GM18520 (cell line): ENCODE data around the gene KSR2.
"Not testable (repeated sequence)": the region's sequence is repeated elsewhere in the genome, so short reads cannot be mapped to it uniquely, and the experiment has no call there.

Experiments
- ATAC-seq: cut with Tn5 transposase; IDR thresholded peaks from one replicate; pipeline ENCODE4 v1.9.1; 2021; ENCODE audit not compliant: unreplicated experiment

Gene KSR2

DNA sequence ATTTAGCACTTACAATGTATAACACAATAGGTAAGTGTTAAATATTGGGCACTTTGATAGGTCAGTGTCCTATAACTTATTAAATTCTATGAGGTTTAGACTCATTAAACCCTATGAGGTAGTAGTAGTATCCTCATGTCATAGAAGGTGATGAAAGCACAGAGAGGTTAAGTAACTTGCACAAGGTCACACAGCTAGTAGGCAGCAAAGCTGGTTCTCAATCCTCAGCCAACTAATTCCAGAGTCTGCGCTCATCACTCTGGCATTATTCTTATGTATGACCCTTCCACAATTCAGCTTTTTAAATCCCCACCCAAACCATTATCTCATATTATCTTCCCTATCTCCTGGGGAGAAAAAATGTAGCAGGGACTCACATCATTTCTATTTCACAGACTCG, 141.1 kb downstream of the KSR2 start:
- ATAC-seq: no peak

DNA sequence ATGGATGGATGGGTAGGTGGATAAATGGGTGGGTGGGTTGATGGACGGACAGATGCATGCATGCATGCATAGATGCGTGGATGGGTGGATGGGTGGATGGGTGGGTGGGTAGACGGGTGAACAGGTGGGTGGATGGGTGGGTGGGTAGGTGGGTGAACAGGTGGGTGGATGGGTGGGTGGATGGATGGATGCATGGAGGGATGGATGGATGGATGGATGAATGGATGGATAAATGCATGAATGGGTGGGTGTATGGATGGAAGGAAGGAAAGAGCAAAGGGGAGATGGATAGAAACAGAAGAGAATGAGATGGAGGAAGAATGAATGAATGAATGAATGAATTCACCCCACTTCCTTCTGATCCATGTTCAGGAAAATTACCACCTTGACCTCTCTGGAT, 143.0 kb downstream of the KSR2 start:
- ATAC-seq: no peak

DNA sequence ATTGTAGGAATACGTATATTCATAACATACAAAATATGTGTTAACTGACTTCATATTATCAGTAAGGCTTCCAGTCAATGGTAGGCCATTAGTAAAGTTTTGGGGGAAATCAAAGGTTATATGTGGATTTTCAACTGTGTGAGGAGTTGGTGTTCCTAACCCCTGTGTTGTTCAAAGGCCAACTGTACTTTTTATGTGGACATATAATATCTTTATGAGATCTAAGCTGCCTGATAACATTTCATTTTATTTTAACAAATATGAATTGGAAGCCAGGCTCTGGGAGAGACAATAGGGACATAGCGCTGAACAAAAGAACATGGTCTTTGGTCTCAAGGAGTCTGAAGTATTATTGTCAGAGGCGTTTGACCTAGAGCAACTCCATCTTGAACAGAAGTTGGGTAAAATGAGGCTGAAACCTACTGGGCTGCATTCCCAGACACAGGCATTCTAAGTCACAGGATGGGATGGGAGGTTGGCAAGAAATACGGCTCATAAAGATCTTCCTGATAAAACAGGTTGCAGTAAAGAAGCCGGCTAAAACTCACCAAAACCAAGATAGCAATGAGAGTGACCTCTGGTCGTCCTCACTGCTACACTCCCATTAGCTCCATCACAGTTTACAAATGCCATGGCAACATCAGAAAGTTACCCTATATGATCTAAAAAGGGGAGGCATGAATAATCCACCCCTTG, 147.2 kb downstream of the KSR2 start:
- ATAC-seq: no peak

DNA sequence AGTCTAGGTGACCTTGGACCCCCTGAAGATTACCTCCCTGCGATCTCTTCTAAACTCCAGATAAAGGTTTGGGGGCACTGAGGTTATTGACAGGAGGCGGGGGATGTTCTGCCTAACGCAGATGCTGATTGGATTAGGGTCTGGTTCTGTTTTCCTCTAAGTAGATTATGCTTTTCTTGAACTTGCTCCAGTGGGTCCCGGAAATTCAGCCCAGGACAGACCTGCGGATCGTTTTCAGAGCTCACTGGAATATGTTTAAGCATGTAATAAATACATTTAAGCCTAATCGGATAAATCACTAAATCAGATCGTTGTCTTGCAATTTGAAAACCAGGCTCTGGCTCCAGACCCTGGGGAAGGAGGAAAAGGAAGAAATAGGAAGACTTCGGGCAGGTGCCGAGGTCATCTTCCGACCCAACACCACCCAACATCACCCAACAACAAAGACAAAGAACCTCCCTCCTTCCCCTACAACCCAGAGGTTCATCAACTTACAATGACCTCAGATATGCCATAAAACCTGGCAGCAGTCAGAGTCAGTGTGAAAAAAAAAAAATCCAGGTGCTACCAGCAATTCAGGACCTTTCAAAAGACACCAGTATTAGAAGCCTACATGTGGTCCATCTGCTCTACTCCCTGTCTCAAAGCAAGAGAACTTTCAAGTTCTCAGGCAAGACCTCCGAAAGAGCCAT, 148.4 kb downstream of the KSR2 start:
- no peak for ATAC-seq

DNA sequence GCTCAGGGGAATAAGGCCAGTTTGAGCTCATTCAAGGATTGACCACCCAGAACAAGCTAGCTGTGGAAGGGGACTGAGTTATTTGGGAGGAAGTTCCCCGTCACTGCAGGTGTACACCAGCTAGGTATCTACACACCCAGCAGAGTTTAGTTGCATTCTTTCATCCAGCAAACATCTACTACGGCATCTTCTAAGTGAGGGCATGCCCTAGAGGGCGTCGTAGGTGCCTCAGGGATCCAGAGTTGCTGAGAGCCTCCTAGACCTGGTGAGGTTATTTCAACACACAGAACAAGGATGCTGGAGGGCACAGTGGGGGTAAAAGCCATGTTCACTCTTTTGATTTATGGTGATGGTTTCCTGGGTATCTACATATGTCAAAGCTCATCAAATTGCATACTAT, 149.6 kb downstream of the KSR2 start:
- no peak for ATAC-seq

DNA sequence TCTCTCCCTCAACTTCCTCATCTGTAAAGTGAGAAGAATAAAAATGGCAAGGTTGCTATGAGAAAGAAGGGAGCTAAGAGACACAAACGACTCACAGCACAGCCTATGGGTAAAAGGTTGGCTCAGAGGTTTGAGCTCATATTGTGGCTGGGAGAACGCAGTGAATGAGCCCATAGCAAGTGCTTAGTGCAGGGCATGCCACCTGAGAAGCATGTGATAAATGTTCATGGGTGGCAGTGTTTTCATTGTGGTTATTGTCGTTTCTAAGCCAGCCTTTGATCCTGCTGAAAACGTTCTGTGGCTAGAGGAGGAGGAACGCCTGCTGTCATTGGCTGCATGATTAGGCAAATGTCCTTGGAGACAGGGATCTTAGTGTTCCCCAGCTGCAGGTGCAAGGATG, 150.4 kb downstream of the KSR2 start:
- ATAC-seq: no peak

DNA sequence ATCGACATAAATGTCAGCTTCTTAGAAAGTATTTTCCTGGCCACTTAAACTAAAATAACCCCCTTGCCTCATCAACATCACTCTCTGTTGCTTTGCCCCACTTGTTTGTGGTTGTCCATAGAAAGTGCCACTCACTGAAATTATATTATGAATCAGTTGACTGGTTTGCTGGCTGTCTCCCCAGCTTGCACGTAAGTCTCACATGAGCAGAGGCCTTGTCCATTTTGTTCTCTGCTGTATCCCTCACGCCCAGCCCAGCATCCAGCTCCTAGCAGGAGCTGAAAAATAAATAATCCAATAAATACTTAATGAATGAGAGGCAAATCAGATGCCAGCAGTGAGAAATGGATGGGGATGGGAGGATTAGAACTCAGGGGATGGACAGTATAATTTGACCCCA, 159.3 kb downstream of the KSR2 start:
- ATAC-seq: no peak

DNA sequence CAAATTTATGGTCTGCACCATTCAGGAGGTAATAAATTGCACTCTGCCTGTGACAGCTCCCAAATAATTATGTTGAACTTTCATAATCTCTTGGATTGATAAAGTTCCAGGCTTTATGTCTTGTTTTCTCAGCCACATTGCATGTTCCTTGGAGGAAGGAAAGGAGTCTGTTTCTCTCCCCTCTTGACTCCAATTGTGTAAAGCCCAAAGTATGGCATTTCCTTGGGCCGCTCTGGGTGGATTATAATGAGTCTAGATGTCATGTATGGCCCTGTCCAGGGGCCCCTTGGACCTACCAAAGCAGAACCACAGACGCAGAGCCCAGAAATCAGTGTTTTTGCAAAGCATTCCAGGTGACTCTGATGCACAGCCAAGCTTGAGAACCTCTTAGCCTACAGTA, 160.8 kb downstream of the KSR2 start:
- ATAC-seq: no peak

DNA sequence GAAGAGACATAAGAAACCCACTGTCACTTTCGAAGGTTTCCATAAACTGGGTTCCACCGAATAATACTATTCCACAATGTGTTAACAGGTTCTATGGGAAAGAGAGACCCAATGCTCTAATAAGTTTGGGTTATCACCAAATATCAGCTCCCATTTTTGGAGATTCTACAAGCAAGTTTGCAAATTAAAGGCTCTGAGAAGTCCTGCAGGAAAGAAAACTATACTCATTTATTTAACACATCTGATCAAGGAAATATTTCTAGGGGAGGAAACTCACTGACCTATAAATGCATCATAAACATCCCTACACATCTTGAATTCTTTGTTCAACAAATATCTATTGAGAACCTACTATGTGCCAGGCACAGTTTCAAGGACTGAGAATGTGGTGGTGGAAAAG, 161.4 kb downstream of the KSR2 start:
- ATAC-seq: no peak

DNA sequence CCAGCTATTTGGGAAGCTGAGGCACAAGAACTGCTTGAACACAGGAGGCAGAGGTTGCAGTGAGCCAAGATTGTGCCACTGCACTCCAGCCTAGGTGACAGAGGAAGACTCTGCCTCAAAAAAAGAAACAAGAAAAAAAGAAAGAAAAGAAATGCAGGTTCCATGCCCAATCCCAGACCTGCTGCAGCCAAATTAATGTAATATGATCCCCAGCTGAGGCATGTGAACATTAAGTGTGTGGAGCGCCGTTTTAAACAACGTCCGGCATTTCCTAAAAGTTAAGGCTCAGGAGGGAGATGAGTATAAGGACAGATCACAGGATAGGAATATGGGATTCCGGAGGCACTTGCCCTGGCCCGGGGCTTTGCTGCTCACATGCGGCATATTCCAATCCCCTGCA, 162.9 kb downstream of the KSR2 start:
- no peak for ATAC-seq

DNA sequence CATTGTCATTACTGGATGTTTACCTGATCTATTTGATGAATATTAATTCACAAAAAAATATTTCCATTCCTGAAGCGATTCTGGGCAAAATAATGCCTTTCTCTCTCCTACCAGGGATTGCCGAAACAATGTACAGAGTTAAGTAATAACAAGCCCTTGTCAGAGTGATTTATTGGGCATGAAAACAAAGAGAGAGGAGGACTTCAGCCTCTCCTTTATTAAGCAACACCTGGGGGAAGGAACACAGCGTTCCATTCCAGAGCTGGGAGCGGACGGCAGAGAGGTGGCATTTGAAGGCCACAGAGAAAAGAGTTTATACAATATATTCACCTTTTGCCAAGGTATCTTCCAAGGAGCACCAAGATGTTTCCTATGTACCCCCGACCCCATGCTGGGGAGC, 165.8 kb downstream of the KSR2 start:
- no peak for ATAC-seq

DNA sequence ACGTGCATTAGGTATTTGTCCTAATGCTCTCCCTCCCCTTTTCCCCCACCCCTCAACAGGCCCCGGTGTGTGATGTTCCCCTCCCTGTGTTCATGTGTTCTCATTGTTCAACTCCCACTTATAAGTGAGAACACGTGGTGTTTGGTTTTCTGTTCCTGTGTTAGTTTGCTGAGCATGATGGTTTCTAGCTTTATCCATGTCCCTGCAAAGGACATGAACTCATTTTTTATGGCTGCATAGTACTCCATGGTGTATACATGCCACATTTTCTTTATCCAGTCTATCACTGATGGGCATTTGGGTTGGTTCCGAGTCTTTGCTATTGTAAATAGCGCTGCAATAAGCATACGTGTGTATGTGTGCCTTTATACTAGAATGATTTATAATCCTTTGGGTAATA, 168.1 kb downstream of the KSR2 start:
- ATAC-seq: not testable (repeated sequence)

DNA sequence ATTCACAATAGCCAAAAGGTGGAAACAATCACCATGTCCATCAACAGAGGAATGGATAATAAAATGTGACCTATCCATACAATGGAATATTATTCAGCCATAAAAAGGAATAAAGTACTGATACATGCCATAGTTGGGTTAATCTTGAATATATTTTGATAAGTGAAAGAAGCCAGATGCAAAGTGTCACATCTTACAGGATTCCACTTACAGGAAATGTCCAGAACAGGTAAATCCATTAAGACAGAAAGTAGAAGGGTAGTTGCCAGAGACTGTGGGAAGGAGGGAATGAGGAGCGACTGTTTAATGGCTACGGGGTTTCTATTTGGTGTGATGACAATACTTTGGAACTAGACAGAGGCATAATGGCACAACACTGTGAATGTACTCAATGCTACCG, 171.6 kb downstream of the KSR2 start:
- no peak for ATAC-seq

DNA sequence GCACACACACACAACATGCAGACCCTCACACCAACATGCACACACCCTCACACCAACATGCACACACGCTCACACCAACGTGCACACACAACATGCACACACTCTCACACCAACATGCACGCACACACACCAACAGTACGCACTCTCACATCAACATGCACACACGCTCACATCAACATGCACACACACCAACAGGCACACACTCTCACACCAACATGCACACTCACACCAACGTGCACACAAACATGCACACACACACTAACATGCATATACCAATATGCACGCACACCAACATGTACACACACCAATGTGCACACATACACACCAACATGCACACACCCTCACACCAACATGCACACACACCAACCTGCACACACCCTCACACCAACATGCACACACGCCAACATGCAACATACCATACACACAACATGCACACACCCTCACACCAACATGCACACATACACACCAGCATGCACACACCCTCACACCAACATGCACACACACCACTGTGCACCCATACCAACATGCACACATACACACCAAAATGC, 175.8 kb downstream of the KSR2 start:
- no peak for ATAC-seq

DNA sequence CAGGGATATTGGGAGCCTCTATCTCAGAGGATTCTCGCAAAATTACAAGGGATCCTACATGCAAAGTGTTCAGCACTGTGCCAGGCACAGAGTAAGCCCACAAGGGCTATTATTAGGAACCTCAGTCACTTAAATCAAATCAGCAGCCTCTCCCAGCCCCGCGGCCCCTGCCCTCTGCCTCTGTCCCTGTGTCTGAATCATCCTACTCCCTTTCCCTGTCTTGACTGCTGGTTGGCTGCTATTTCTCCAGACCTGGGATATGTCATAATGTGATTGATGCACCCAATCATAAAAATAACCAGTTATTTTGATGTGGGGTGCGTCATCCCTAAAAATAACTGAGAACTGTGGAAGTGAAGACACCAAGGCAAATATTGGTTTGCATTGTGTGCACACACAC, 176.3 kb downstream of the KSR2 start:
- ATAC-seq: no peak

DNA sequence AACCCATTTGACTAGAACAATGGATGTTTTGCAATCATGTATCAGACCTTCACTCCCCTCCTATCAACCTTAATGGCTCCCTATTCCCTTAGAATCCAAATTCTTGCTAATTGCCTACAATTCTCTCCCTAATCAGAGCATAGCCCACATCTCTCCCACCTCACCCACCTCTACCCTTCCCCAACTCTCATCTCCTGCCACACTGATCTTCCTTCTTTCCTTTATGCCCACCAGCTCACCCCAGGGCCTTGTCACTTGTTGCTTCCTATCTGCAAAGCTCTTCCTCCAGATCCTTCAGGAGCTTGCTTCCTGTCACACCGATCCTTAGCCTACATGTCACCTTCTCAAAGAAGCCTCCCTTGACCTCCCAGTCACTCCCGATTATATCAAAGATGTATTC, 177.8 kb downstream of the KSR2 start:
- no peak for ATAC-seq

DNA sequence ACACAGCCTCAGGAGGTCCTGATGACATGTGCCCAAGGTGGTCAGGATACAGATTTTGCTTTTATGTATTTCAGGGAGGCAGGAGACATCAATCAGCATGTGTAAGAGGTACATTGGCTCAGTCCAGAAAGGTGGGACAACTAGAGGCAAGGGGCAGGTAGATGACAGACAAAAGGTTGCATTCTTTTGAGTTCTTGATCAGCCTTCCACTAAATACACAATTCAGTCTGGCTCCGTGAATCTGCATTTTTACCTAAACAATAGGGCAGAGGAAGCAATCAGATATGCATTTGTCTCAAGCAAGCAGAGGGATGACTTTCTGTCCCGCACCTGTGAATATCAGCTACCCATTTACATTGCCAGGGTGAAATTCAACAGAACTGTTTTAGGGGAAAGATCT, 178.6 kb downstream of the KSR2 start:
- ATAC-seq: no peak

DNA sequence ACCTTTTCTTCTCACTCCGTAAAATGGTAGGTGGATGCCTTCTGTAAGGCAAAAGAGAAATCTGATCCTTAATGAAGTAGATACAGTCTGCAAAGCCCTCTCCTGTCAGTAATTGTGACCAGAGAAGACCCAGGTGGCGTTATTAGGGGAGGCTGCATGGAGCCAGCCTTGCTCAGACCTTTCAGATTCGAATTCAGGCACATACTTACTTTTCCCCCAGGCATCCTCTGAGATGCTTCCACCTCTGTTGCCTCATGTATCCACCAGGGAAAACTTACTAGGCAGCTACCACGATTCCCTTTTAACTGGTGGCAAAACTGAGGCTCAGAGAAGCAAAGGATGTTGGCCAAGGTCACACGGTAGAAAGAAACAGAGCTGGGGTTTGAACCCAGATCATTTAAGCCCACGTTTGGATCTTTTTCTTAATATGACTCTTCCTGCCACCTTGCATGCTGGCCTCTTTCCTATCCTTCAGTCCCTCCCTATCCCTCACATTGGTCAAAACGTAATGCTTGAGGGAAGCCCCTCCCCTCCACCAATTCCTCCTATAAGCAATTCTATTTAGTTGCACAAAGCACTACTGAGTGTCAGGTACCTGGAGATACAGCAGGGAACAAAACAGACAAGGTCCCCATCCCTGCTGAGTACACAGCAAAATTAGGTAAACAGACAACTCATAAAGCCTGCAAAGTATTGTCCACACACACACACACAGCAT, 179.4 kb downstream of the KSR2 start:
- no peak for ATAC-seq

DNA sequence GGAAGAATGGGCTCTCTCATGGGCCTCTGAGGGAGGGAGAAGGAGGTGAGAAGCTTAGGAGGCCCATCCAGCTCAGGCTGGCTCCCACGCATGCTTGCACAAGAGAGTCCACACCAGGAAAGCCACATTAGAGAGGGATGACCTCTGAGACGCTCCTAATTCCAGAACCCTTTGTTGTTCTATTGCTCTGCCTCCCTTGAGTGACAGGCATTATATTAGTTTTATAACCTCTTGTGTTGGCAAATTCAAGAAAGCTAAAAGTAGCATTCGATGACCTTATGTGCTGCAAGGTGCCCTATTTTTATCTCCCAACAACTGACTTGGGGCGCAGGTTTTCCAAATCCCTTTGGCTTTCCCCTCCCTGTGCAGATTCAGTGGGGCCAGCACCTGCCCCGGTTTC, 190.1 kb downstream of the KSR2 start:
- no peak for ATAC-seq

DNA sequence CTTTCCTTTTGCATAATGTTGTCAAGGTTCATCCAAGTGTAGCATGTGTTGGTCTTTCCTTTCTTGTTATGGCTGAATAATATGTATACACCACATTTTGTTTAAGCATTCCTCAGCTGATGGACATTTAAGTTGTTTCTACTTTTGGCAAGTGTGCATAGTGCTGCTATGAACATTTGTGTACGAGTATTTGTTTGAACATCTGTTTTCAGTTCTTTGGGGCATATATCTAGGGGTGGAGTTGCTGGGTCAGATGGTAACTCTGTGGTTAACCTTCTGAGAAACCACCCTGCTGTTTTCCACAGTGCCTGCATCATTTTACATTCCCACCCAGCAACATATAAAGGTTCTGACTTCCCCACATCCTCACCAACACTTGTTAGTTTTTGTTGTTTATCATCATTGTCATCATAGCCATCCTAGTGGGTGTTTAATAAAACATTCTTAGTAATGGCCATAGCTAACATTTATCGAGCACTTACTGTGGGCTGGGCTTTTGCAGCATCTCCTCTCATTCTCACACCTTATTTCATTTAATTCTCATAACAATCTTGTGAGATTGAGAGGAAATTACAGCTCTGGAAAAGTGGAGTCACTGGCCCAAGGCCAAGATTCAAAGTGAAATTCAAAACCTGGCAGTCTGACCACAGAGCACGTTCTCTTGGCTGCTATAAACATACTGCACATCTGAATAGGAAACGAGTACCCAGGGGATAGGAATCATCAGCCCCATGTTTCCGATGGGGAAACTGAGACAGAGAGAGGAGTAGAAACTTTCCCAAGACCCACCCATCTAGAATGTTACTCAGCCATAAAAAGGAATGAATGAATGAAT, 193.6 kb downstream of the KSR2 start:
- no peak for ATAC-seq

DNA sequence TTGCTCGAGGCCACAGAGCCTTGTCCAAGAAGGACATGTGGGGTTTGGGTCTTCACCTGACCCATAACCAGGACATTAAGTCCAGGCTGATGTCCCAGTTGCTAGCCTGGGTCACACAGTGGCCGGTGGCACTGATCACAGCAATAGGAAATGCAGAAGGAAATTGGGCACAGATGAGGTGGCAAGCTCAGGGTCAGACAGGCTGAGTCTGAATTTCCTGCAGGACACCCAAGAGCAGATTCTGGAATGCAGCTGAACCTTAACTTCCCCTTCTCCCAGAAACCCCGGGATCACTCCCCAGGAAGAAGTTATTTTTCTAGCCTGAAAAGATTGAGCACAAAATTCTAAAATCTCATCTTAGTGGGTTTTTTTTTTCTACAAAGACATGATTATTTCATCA, 199.9 kb downstream of the KSR2 start:
- no peak for ATAC-seq
